Measurements from ENCODE around the gene ZDHHC14. TPM values are rescaled to one million over a fixed set of nuclear protein-coding genes. Genes with fewer than 3 reads are reported as not detected.

Gene ZDHHC14
- polyA plus RNA-seq, 6 donors from 2014 or later = 1.7 to 10.5 (median 4.1) TPM

GRCh38 chr6:157442291-157442690, 61.3 kb downstream of the ZDHHC14 start:
- no peaks in the 10 kb centered on the region for H3K27me3 Mint-ChIP-seq
- H3K4me1 Mint-ChIP-seq = peaks cover 4 to 6% (median 5%) of the 10 kb centered on the region in 3 donors
- no peak overlapping the region for H3K4me3 Mint-ChIP-seq
- ATAC-seq (ENCODE audit: low read depth in 2 of 2) = no peak
- H3K36me3 Mint-ChIP-seq = peaks cover 13 to 28% of the 10 kb centered on the region in 2 donors
- H3K27ac Mint-ChIP-seq = no peak overlapping the region
- H3K9me3 Mint-ChIP-seq = peaks cover 0 to 10% (median 4%) of the 10 kb centered on the region in 7 donors
- DNase-seq = no peak

GRCh38 chr6:157443066-157443800, 62.2 kb downstream of the ZDHHC14 start:
- peaks cover 2 to 8% (median 5%) of the 10 kb centered on the region in 3 donors for H3K4me1 Mint-ChIP-seq
- H3K9me3 Mint-ChIP-seq = peaks cover 0 to 10% (median 4%) of the 10 kb centered on the region in 7 donors
- H3K27me3 Mint-ChIP-seq = no peaks in the 10 kb centered on the region
- DNase-seq (no peak), ATAC-seq (ENCODE audit: low read depth in 2 of 2) (no peak)
- peak overlapping the region in 2 of 6 donors; percentile 9 to 47 for H3K27ac Mint-ChIP-seq
- H3K36me3 Mint-ChIP-seq = peaks cover 13 to 26% of the 10 kb centered on the region in 2 donors
- no peak overlapping the region for H3K4me3 Mint-ChIP-seq

GRCh38 chr6:157445277-157446009, 64.5 kb downstream of the ZDHHC14 start:
- no peak for DNase-seq
- peaks cover 0 to 8% (median 5%) of the 10 kb centered on the region in 3 donors for H3K4me1 Mint-ChIP-seq
- no peak overlapping the region for H3K4me3 Mint-ChIP-seq
- no peak overlapping the region for H3K27ac Mint-ChIP-seq
- ATAC-seq (ENCODE audit: low read depth in 2 of 2) = no peak
- peaks cover 13% of the 10 kb centered on the region in 2 donors for H3K36me3 Mint-ChIP-seq
- H3K9me3 Mint-ChIP-seq = peaks cover 0 to 10% (median 4%) of the 10 kb centered on the region in 7 donors
- no peaks in the 10 kb centered on the region for H3K27me3 Mint-ChIP-seq

GRCh38 chr6:157447735-157448134, 66.7 kb downstream of the ZDHHC14 start:
- no peak for DNase-seq
- Mint-ChIP-seq H3K27me3 (no peaks in the 10 kb centered on the region), H3K4me3 (no peak overlapping the region), H3K27ac (no peak overlapping the region), H3K36me3 (peaks cover 6 to 10% of the 10 kb centered on the region in 2 donors), H3K4me1 (peaks cover 0 to 8% (median 5%) of the 10 kb centered on the region in 3 donors), H3K9me3 (peaks cover 0 to 6% (median 4%) of the 10 kb centered on the region in 7 donors)
- no peak for ATAC-seq (ENCODE audit: low read depth in 2 of 2)

- Mint-ChIP-seq H3K27ac (peak overlapping the region in 1 of 6 donors; percentile 36), H3K4me1 (peaks cover 0 to 9% (median 8%) of the 10 kb centered on the region in 3 donors), H3K27me3 (no peaks in the 10 kb centered on the region), H3K36me3 (peaks cover 0 to 8% of the 10 kb centered on the region in 2 donors), H3K9me3 (no peaks in the 10 kb centered on the region), H3K4me3 (no peak overlapping the region)
- DNase-seq = no peak
- ATAC-seq (ENCODE audit: low read depth in 2 of 2) = no peak
Observed at GRCh38 chr6:157449610-157450009, 68.6 kb downstream of the ZDHHC14 start.

- H3K27ac Mint-ChIP-seq = peak overlapping the region in 1 of 6 donors; percentile 21
- H3K27me3 Mint-ChIP-seq = no peaks in the 10 kb centered on the region
- H3K36me3 Mint-ChIP-seq = peaks cover under 1 to 8% of the 10 kb centered on the region in 2 donors
- no peak overlapping the region for H3K4me3 Mint-ChIP-seq
- ATAC-seq (ENCODE audit: low read depth in 2 of 2) (no peak), DNase-seq (no peak)
- H3K4me1 Mint-ChIP-seq = peaks cover 12 to 24% (median 16%) of the 10 kb centered on the region in 3 donors
- no peaks in the 10 kb centered on the region for H3K9me3 Mint-ChIP-seq
Observed at GRCh38 chr6:157450931-157451742, 70.1 kb downstream of the ZDHHC14 start.

GRCh38 chr6:157452096-157452495, 71.1 kb downstream of the ZDHHC14 start:
- H3K27me3 Mint-ChIP-seq = no peaks in the 10 kb centered on the region
- ATAC-seq (ENCODE audit: low read depth in 2 of 2) (no peak), DNase-seq (no peak)
- H3K27ac Mint-ChIP-seq = peak overlapping the region in 1 of 6 donors; percentile 28
- peaks cover 18 to 33% (median 20%) of the 10 kb centered on the region in 3 donors for H3K4me1 Mint-ChIP-seq
- H3K4me3 Mint-ChIP-seq = no peak overlapping the region
- no peaks in the 10 kb centered on the region for H3K9me3 Mint-ChIP-seq
- peaks cover 5 to 8% of the 10 kb centered on the region in 2 donors for H3K36me3 Mint-ChIP-seq

- DNase-seq (no peak), ATAC-seq (ENCODE audit: low read depth in 2 of 2) (no peak)
- H3K9me3 Mint-ChIP-seq = no peaks in the 10 kb centered on the region
- peaks cover 17 to 43% (median 18%) of the 10 kb centered on the region in 3 donors for H3K4me1 Mint-ChIP-seq
- H3K4me3 Mint-ChIP-seq = no peak overlapping the region
- no peak overlapping the region for H3K27ac Mint-ChIP-seq
- no peaks in the 10 kb centered on the region for H3K27me3 Mint-ChIP-seq
- peaks cover 5 to 8% of the 10 kb centered on the region in 2 donors for H3K36me3 Mint-ChIP-seq
Observed at GRCh38 chr6:157453131-157453530, 72.1 kb downstream of the ZDHHC14 start.

- no peak for ATAC-seq (ENCODE audit: low read depth in 2 of 2)
- Mint-ChIP-seq H3K27ac (peak overlapping the region in 2 of 6 donors; percentile 53 to 89), H3K4me3 (no peak overlapping the region), H3K4me1 (peaks cover 17 to 46% (median 18%) of the 10 kb centered on the region in 3 donors), H3K27me3 (no peaks in the 10 kb centered on the region), H3K36me3 (peaks cover 5 to 8% of the 10 kb centered on the region in 2 donors), H3K9me3 (no peaks in the 10 kb centered on the region)
- DNase-seq = no peak
Observed at GRCh38 chr6:157453978-157454377, 73.0 kb downstream of the ZDHHC14 start.

GRCh38 chr6:157454762-157455714, 74.0 kb downstream of the ZDHHC14 start:
- H3K4me3 Mint-ChIP-seq = peak overlapping the region in 1 of 8 donors; percentile 18
- ATAC-seq (ENCODE audit: low read depth in 2 of 2) (no peak), DNase-seq (no peak)
- H3K27me3 Mint-ChIP-seq = no peaks in the 10 kb centered on the region
- H3K36me3 Mint-ChIP-seq = peaks cover 5 to 8% of the 10 kb centered on the region in 2 donors
- peaks cover 22 to 56% (median 22%) of the 10 kb centered on the region in 3 donors for H3K4me1 Mint-ChIP-seq
- H3K9me3 Mint-ChIP-seq = no peaks in the 10 kb centered on the region
- peak overlapping the region in 5 of 6 donors; percentile 17 to 90 (median 77) for H3K27ac Mint-ChIP-seq

- Mint-ChIP-seq H3K36me3 (peaks cover 5 to 8% of the 10 kb centered on the region in 2 donors), H3K4me3 (peak overlapping the region in 5 of 8 donors; percentile 42 to 69 (median 55)), H3K27me3 (no peaks in the 10 kb centered on the region), H3K4me1 (peaks cover 27 to 63% (median 27%) of the 10 kb centered on the region in 3 donors), H3K9me3 (no peaks in the 10 kb centered on the region), H3K27ac (peak overlapping the region in 5 of 6 donors; percentile 17 to 89 (median 69))
- DNase-seq (no peak), ATAC-seq (ENCODE audit: low read depth in 2 of 2) (no peak)
Observed at GRCh38 chr6:157455731-157456523, 74.9 kb downstream of the ZDHHC14 start.
